GM12873 (cell line): ENCODE results near the gene TSPAN7.

Experiments
- CTCF ChIP-seq: IDR thresholded peaks from 2 replicates; pipeline ENCODE4 v1.5.1; 2012; ENCODE audit warnings: low read depth, mild to moderate bottlenecking, moderate library complexity, low read length, control low read depth; ENCODE audit not compliant: insufficient read depth; ENCODE audit errors: missing control alignments

The TSPAN7 gene

GRCh38 chrX:38732866-38733265 is 171.5 kb downstream of the TSPAN7 start:
- no peak for TF ChIP-seq CTCF
